GM19023 (cell line): ENCODE data around the gene GRID1.

ENCODE experiments used
- ATAC-seq: cut with Tn5 transposase; IDR thresholded peaks from one replicate; pipeline ENCODE4 v1.9.1; 2021; ENCODE audit warnings: mild to moderate bottlenecking, moderate library complexity; ENCODE audit not compliant: unreplicated experiment

GRID1 gene

DNA sequence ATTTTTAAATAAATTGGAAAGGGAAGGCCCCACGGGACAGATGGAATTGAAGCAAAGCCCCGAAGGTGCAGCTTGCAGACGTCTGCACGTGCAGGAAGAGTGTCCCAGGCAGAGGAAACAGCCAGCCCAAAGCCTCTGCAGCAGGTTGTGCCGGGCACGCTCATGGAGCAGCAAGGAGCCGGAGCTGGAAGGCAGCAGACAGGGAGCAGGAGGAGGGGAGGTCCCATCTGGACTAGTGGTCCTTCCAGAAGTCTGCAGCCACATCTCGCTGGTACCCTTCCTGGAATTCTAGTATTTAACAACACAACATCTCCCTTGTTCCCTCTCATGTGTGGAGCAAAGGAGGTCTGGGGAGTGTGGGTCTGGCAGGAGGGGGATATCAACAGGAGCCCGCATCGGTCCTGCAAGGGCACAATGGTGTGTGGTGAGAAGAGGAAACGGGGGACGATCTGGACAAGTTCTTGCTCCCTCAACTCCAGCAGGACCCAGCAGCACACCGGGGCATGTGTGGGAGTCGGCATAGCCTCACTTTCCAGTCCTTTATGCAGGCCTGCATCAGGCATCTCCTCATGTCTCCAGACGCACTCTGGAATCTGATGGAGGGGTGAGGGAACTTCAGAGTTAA lies 169.3 kb downstream of the GRID1 start:
- no peak for ATAC-seq

DNA sequence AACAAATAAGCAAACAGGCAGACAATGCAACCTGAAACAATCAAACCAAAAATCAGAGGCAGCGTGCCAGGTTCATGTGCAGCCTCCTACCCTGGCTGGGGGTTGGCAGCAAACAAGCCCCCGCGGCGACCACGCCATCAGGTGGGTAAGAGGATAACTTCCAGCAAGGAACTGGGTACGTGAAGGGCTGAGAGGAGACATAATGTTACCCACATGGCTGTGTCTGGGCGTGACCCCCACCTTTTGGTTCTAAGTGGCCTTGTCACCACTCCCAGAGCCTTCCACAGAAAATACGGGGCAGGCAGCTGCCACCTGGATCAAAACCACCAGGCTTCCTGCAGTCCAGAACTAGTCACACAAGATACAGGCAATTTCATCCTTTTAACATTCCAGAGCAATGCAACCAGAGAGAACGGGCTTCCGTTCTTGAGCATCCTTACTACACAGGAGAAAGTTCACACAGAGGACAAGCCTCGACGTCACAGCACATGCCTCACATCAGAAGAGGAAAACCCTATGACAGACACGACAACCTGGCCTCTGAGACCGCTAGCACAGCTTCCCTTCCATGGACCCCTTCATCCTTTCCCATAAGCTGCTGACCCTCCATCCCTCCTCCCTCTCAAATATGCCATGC lies 171.0 kb downstream of the GRID1 start:
- no peak for ATAC-seq

DNA sequence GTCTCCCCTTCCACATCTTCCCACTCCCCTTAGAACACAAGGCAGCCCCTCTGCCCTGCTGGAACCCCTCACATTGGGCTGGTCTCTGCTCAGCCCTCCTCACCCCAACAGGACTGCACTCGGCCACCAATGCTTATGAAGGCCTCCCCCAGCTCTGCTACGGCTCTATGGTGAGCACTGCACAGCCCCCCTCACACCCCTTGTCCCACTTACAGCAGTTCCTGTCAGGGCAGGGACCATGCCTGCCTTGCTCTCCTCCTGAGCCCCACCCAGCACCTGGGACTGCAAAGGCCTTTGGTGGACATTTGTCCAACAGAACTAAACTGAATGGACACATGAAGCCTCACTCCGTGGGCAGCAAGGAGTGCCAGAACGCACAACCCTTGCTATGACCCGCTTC lies 171.9 kb downstream of the GRID1 start:
- no peak for ATAC-seq

DNA sequence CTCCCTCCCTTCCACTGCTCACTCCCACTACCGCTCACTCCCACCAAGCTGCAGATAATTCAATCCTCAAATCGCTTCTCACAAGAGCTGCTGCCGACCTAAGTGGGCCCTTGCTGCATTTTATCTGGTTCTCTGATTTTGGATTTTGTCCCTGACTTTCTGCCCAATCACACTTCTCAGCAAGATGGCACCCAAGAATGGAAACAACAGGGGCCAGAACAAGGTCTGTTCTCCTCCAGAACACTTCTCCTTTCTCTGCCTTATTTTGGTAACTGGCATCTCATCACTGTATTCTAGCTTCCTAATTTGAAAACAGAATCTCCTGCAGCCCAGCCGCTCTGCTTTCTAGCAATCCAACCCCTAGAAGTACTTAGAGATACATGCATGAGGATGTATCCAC lies 172.8 kb downstream of the GRID1 start:
- ATAC-seq: no peak

DNA sequence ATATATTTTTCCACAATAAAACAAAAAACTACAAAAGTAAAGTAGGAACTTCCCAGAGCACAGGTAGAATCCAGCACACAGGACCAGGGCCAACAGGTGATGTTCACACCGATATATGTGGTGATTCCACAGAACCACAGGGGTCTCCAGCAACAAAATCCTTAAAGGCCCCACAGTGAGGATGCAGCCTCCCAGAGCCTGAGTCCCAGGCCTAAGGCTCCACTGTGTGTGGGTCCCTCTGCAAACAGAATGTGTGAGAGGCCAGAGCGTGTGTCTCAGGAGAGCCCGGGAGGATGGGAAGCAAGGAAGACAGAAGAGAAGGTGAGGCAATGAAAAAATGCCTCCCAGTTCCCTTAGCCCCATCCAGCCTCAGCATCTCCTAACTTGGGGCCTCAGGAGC lies 173.9 kb downstream of the GRID1 start:
- no peak for ATAC-seq

DNA sequence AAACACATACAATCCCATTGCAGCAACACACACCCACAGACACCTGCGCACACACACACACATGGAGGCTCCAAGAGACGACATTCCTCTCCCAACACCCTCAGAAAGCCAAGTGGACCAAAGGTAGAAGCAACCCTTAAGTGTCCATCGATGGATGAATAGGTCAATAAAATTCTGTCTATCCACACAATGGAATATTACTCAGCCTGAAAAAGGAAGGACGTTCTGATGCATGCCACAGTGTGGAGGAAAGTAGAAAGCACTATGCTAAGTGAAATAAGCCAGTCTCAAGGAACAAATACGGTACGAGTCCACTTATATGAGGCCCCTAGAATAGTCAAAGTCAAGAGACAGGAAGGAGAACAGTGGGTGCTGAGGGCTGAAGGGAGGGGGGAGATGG lies 174.4 kb downstream of the GRID1 start:
- no peak for ATAC-seq

DNA sequence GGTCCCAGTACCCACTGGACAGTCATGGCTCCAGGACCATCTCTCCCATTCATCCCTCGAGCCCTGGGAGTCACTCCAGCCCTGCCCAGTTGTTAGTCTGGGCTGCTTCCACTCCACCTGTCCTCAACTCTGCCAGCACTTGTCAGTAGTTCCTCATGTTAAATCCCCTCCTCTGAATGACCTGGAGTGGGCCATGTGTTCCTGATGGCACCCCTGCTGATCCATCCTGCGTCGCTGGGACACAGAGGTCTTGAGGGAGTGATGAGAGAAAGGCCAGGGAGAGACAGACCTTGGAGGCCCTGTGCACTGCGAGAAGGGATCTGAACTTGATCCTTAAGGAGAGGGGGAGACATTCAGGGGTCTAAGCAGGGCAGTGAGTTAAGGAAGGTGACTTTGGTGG lies 174.9 kb downstream of the GRID1 start:
- ATAC-seq: no peak

DNA sequence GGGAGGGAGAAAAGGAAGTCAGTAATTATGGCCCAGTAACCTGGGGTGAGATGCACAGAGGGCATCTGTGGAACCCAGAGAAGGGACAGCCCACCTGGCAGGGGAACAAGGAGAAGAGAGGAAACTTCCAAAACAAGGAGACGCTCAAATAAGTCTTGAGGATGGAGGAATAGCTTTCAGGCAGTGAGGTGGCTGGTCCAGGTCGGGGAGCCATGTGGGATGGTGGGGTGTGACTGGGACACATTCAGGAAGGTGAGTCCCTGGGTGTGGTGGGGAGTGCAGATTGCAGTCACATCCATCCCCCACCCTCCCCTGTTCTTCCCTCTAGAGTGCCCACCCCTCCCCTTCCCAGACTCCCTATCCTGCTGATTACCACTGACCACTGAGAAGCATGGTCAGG lies 175.4 kb downstream of the GRID1 start:
- no peak for ATAC-seq

DNA sequence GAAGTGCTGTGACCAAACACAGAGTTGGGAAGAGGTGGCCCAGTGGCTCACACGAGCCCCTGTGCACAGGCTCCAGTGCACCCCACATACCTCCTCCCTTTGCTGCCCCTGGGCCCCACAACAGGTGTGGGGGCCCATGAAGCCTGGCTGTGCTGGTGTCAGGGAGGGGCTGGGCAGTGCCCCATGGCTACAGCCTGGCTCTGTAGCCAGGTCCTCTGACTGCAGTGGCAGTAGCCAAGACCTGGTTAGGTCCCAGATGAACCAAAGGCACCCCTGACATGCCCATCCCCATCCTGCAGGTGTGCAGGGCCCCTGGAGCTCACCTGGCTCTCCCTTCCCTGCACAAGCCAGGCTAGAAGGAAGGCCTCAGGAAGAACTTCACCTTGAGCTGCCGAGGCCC lies 176.3 kb downstream of the GRID1 start:
- ATAC-seq: no peak

DNA sequence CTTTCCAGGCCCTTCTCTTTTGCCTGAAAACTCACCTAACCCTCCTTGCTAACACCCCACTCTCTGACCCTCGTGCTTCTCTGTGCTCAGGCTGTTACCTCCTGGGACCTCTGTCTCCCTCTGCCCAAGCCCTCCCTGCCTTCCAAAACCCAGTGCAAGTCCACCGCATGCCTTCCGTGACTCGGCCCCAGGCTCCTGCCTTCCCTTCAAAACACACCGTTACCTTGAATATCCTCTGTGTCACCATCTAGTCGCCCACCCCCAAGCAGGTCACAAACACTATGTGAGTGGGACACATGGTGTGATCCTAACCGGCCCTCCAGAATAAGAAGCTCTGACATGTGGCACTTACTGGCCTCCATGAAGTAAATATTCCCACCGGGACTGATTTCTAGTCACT lies 176.7 kb downstream of the GRID1 start:
- no peak for ATAC-seq

DNA sequence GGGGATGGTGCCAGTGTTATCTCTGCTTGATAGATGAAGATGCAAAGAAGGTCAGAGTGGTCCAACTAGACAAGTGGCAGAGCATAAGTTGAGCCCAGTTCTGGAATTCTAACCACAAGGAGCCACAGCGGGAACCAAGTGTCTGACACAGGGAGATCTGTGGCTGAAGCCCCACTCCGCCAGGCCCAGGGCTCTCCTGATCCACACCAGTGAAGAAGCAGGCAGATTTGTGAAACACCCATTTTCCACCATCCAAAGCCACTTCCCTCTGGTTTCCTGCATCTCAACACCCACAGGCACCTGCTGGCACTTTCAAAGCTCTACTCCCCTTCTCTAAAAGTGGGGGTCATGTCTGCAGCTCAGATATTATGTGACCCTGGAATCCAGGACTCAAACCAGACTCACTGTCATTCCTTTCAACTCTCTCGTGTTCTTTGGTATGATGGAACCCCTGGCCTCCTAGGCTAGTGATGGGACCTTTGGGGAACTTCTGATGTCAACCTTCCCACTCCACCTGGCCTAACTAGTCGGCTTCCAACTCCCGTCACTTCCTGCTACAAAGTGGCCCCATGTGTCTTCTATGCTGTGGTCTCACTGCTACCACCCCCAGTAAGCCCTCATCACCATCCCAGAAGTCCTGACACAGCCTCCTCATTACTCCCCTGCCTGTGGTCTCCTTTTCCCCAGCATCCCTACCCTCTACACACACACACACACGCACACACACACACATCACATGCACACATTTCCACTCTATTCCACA lies 177.6 kb downstream of the GRID1 start:
- no peak for ATAC-seq

DNA sequence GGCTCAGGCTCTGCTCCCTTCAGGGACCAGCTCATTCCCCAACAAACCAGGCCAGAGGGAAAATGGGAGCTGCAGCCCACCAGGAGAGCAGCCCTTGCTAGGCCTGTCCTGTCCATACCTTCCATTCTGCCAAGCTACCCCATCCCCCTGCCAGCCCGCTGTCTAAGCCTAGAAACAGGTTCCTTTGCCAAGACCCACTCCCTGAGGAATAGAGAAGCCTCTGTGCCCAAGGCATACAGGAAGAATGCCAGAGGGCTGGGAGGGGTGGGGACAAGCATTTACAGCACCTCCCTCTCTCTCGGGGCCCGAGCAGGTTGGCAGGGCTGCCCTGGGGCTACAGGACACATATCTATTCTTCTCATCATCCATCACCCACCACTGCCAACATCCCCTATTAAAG lies 178.3 kb downstream of the GRID1 start:
- no peak for ATAC-seq

DNA sequence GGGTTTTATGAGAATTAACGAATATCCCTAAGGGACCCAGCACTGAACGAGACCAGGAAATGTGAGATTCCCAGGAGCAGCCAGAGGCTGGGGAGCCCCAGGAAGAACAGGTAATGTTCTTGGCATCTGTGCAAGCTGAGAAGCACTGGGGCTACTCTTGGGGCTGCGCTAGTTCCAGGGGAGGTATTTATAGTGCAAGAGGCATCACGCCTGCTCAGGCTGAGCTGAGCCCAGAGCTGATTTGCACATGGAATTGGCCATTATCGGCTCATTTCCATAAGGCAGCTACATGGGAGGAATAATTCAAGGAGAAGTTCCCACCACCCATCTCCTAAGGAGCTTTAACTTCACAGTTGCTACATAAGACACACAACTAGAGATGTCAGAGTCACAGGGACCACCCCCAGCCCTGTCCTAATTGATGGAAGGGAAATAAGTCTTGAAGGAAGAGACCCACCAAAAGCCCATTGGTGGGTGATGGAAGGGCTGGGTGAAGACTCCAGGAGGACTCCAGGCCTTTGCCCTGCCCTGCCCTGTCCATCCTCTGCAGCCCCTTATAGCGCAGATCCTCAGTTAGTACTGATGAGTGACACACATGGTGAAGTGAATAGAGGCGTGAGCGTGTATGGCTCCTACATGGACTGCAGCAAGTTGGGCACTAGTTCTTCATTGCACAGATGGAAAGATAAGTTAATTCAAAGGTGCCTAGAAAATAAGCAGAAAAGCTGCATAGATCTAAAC lies 178.9 kb downstream of the GRID1 start:
- no peak for ATAC-seq

DNA sequence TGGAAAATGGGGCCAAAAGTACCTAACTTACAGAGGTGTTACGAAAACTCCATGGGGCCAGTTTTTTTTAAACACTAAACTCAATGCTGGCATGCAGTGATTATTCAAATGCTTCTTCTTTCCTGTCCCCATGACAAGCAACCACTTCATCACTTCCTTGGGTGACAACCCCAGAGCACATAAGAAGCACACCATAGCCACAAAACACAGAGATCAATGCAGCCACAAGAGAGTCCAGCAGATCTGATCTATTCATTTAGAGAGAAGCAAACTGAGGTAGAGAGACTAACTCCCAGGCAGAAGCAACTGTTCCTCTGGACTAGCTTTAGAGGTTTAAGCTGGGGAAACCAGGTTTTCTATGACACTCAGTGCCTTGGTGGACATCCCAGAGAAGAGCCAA lies 180.0 kb downstream of the GRID1 start:
- no peak for ATAC-seq

DNA sequence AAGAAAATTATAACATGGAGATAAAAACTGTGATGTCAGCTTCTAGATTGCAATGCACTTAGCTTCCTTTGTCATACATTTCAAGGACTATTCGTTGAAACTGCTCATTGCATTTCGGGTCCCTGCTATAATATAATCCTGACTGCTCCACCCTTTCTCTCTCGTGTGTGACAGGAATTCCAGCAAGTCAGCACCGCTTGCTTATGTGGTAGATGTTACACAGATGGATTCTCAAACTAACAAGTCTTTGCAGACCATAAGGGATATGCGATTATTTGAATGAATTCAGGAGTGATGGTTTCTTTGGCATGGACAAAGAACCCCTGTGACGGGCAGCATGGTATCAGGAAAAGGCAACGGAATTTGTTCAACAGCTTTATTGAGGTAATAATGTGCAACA lies 184.0 kb downstream of the GRID1 start:
- ATAC-seq: no peak

DNA sequence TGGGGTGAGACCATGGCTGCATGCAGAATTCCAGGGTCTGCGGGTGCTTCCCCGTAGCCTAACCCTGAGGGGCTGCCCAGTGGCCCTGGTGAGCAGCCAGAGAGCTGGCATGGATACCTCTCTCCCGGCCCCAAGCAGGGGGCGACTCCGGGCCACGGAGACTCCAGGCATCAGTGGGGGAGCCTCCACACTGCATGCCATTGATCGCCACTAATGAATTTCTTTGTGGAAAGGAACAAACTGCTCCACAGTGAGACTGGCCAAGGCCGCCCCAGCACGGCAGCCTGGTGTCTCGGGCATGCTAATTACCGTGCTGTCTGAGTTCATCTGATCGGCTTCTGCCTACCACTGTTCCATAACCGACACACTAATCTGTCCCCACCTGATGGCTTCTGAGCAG lies 184.4 kb downstream of the GRID1 start:
- no peak for ATAC-seq

DNA sequence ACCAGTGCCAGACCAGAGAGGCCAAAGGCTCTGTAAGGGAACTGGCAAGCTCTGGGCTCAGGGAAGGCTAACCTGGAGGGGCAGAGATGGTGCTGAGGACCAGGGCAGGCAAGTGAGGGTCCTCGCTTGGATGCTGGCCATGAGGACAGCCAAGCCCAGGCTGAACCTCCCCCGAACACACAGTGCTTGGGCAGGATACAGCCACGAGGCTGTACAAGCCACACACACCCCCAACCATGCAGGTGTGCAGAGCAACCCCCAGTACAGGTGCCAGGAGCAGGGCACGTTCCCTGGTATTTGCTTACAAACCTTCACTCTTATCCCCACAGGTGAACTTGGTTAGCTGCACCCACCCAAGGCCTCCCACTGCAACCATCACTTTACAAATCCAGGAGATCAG lies 185.7 kb downstream of the GRID1 start:
- ATAC-seq: no peak

DNA sequence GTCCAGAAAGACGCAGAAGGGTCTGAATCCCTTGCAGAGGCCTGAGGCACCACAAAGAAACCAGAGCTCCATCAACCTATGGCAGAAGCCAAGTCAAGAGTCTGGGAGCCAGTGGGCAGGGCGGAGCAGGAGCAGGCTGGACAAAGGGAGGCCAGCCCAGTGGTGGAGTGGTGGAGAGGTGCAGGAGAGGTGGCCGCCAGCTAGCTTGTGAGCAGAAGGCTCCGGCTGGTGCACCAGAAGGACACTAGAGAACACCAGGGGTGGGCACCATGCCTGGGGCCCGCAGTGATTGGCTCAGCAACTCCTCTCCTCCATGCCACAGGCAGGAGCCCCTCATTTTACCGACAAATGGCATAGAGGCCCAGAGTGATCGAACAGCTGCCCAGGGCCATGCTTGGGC lies 186.6 kb downstream of the GRID1 start:
- no peak for ATAC-seq

DNA sequence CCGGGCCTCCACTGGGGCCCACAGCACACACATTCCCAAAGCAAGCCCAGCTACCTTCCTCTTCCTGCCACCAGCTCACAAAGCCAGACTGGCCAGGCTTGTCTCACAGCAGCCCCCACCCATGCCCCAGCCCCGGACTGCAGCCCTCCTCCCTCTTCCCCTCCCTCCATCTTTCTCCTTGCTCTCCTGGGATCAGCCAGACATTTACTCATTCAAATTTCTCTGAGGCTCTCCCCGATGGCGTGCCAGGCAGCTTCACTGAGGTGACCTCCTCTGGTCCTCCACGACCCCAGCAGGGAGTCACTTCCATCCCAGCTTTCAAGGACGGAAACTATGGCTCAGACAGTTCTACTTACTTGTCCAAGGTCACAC lies 187.5 kb downstream of the GRID1 start:
- no peak for ATAC-seq

DNA sequence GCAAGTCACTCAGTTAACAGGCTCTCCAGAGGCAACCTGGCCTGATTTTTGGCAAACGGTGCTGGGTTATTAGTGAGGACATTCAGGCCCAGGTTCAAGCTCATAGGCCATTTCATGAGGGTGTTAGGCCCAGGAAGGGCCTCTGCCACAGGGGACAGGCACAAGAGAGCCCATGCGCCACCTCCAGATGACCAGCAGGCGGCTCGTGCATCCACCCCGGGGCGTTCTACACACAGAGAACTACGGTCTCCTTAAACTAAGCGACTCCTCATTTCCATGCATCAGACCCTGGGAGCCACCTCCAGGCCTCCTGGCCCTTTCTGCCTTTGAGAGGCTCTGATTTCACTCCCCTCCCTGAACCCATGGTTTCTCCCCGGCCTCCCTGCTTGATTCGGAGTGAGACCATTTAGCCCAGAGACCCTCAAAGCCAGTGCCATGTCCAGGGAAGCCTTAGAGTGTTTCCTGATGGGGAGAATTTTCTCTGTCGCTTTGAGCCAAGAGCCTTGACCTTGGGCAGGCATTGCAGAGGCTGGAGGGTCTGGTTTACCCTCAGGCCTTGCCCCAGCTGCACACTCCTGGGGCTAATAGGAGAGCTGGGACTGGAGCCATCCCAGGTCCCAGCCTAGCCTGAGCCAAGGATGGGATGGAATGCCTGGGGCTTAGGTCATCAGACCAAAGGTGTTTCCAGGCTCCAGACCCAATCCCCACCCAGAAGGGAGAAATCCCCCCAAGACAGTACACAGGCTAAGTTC lies 188.0 kb downstream of the GRID1 start:
- no peak for ATAC-seq

DNA sequence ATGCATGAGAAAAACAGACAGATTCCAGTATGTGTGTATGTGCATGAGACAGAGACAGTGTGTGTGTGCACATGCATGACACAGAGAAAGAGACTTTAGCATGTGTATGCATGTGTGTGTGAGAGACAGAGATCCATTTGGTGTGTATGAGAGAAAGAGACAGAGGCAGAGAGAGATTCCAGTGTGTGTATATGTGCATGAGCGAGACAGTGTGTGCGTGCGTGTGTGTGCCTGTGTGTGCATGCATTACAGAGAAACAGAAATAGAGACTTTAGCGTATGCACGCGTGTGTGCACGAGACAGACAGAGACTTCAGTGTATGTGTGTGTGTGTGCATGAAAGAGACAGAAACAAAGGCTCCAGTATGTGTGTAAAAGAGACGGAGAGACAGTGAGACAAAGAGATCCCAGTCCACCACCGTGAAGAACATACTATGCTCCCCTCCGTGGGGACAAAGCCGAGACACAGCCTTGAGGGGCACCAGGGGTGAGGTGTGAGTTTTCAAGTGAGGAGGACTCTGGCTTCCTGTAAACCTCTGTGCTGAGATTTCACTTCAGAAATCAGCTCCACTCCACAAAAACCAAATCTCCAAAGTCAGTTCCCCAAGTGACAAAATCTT lies 188.9 kb downstream of the GRID1 start:
- ATAC-seq: no peak
